Natural killer cell treated with Interleukin-12 subunit alpha and Interleukin-12 subunit beta and Interleukin-15 and Interleukin-18, amount 100 ng/mL, for 72 hours (primary cell): ENCODE results near the gene RBP3. TPM values are rescaled to one million over a fixed set of nuclear protein-coding genes. Genes with fewer than 3 reads are reported as not detected.

Experiments used
- ATAC-seq, 2 donors: fragments of 150-1000 bp; cut with Tn5 transposase in 1 of 2; sonication (Bioruptor Pico), chemical (Tn5 transposase) in 1 of 2; 2 replicates each; pipeline ENCODE4 v1.10.0; 2021
- DNase-seq: peaks from one replicate; pipeline ENCODE4 v3.0.0; 2022; ENCODE audit warnings: low spot score
- H3K27ac Mint-ChIP-seq, 2 donors: 1 replicate in 1 of 2; 2 replicates in 1 of 2; pipeline ENCODE4 v1.8.0; 2022; ENCODE audit warnings: mixed read lengths in 2 of 2, mild to moderate bottlenecking in 1 of 2, moderate library complexity in 1 of 2
- H3K27me3 Mint-ChIP-seq, 2 donors: 1 replicate in 1 of 2; 2 replicates in 1 of 2; pipeline ENCODE4 v1.8.0; 2022; ENCODE audit warnings: mixed read lengths in 2 of 2
- H3K36me3 Mint-ChIP-seq: one replicate; pipeline ENCODE4 v1.8.0; 2022; ENCODE audit warnings: mixed read lengths
- H3K4me1 Mint-ChIP-seq, 2 donors: 1 replicate in 1 of 2; 2 replicates in 1 of 2; pipeline ENCODE4 v1.8.0; 2022; ENCODE audit warnings: low read depth in 2 of 2, mixed read lengths in 2 of 2, mild to moderate bottlenecking in 1 of 2
- H3K4me3 Mint-ChIP-seq: one replicate; pipeline ENCODE4 v1.8.0; 2022; ENCODE audit warnings: mixed read lengths
- H3K9me3 Mint-ChIP-seq: 2 replicates; pipeline ENCODE4 v1.8.0; 2022; ENCODE audit warnings: mixed read lengths
- total RNA-seq, 2 donors: library from RNA; stranded (reverse); gene quantifications; one replicate each; pipeline ENCODE4 v1.2.3, GENCODE V29; 2022

The RBP3 gene
- total RNA-seq, 2 donors from 2014 or later: not detected

GRCh38 chr10:47350671-47351640 lies 2.8 kb downstream of the RBP3 start:
- DNase-seq (peak; percentile 51), ATAC-seq (no peak)
- H3K27me3 Mint-ChIP-seq: peaks cover 0 to under 1% of the 10 kb centered on the region in 2 donors
- no peak overlapping the region for H3K4me3 Mint-ChIP-seq
- no peaks in the 10 kb centered on the region for H3K4me1 Mint-ChIP-seq
- H3K9me3 Mint-ChIP-seq: no peaks in the 10 kb centered on the region
- no peak overlapping the region for H3K27ac Mint-ChIP-seq
- no peaks in the 10 kb centered on the region for H3K36me3 Mint-ChIP-seq

GRCh38 chr10:47351899-47352815 lies 4.0 kb downstream of the RBP3 start:
- Mint-ChIP-seq H3K36me3 (no peaks in the 10 kb centered on the region), H3K4me1 (no peaks in the 10 kb centered on the region), H3K27ac (no peak overlapping the region), H3K27me3 (no peaks in the 10 kb centered on the region), H3K4me3 (no peak overlapping the region), H3K9me3 (no peaks in the 10 kb centered on the region)
- no peak for ATAC-seq
- DNase-seq: peak; percentile 39

- ATAC-seq: no peak
- no peaks in the 10 kb centered on the region for H3K27me3 Mint-ChIP-seq
- H3K4me3 Mint-ChIP-seq: no peak overlapping the region
- no peaks in the 10 kb centered on the region for H3K4me1 Mint-ChIP-seq
- DNase-seq: peak; percentile 57
- no peak overlapping the region for H3K27ac Mint-ChIP-seq
- H3K36me3 Mint-ChIP-seq: no peaks in the 10 kb centered on the region
- H3K9me3 Mint-ChIP-seq: no peaks in the 10 kb centered on the region
Observed at GRCh38 chr10:47353351-47353750, 5.2 kb downstream of the RBP3 start.

- no peak for ATAC-seq
- no peaks in the 10 kb centered on the region for H3K4me1 Mint-ChIP-seq
- no peak overlapping the region for H3K27ac Mint-ChIP-seq
- H3K9me3 Mint-ChIP-seq: no peaks in the 10 kb centered on the region
- H3K27me3 Mint-ChIP-seq: no peaks in the 10 kb centered on the region
- no peak overlapping the region for H3K4me3 Mint-ChIP-seq
- H3K36me3 Mint-ChIP-seq: no peaks in the 10 kb centered on the region
- DNase-seq: no peak
Observed at GRCh38 chr10:47354165-47354564, 6.0 kb downstream of the RBP3 start.

GRCh38 chr10:47354900-47355299 lies 6.7 kb downstream of the RBP3 start:
- ATAC-seq (no peak), DNase-seq (peak; percentile 5)
- Mint-ChIP-seq H3K36me3 (no peaks in the 10 kb centered on the region), H3K27me3 (no peaks in the 10 kb centered on the region), H3K4me3 (no peak overlapping the region), H3K9me3 (no peaks in the 10 kb centered on the region), H3K27ac (no peak overlapping the region), H3K4me1 (no peaks in the 10 kb centered on the region)

- Mint-ChIP-seq H3K4me1 (no peaks in the 10 kb centered on the region), H3K27ac (no peak overlapping the region), H3K9me3 (no peaks in the 10 kb centered on the region), H3K36me3 (no peaks in the 10 kb centered on the region), H3K4me3 (no peak overlapping the region), H3K27me3 (no peaks in the 10 kb centered on the region)
- ATAC-seq (no peak), DNase-seq (no peak)
Observed at GRCh38 chr10:47356708-47357107, 8.5 kb downstream of the RBP3 start.

- no peaks in the 10 kb centered on the region for H3K4me1 Mint-ChIP-seq
- H3K27me3 Mint-ChIP-seq: no peaks in the 10 kb centered on the region
- H3K36me3 Mint-ChIP-seq: no peaks in the 10 kb centered on the region
- DNase-seq (peak; percentile 56), ATAC-seq (peak in 1 of 2 donors; percentile 17)
- no peaks in the 10 kb centered on the region for H3K9me3 Mint-ChIP-seq
- H3K27ac Mint-ChIP-seq: no peak overlapping the region
- no peak overlapping the region for H3K4me3 Mint-ChIP-seq
Observed at GRCh38 chr10:47357131-47357582, 9.0 kb downstream of the RBP3 start.

- peak; percentile 32 for DNase-seq
- H3K36me3 Mint-ChIP-seq: no peaks in the 10 kb centered on the region
- H3K4me3 Mint-ChIP-seq: no peak overlapping the region
Observed at GRCh38 chr10:47357911-47358310, 9.7 kb downstream of the RBP3 start.

GRCh38 chr10:47358457-47358856 lies 10.3 kb downstream of the RBP3 start:
- H3K4me1 Mint-ChIP-seq: no peaks in the 10 kb centered on the region
- no peak overlapping the region for H3K4me3 Mint-ChIP-seq
- H3K27me3 Mint-ChIP-seq: no peaks in the 10 kb centered on the region
- ATAC-seq (no peak), DNase-seq (peak; percentile 6)
- H3K9me3 Mint-ChIP-seq: no peaks in the 10 kb centered on the region
- H3K36me3 Mint-ChIP-seq: no peaks in the 10 kb centered on the region
- H3K27ac Mint-ChIP-seq: no peak overlapping the region

More at GRCh38 chr10:47357911-47358310, 9.7 kb downstream of the RBP3 start:
- Mint-ChIP-seq H3K9me3 (no peaks in the 10 kb centered on the region), H3K4me1 (no peaks in the 10 kb centered on the region), H3K27me3 (no peaks in the 10 kb centered on the region), H3K27ac (no peak overlapping the region)
- no peak for ATAC-seq

GRCh38 chr10:47359101-47359500 lies 10.9 kb downstream of the RBP3 start:
- ATAC-seq: peak in 1 of 2 donors; percentile 25
- H3K27me3 Mint-ChIP-seq: no peaks in the 10 kb centered on the region
- no peaks in the 10 kb centered on the region for H3K9me3 Mint-ChIP-seq
- H3K4me3 Mint-ChIP-seq: no peak overlapping the region
- no peaks in the 10 kb centered on the region for H3K36me3 Mint-ChIP-seq
- no peak overlapping the region for H3K27ac Mint-ChIP-seq
- no peaks in the 10 kb centered on the region for H3K4me1 Mint-ChIP-seq
- peak; percentile 15 for DNase-seq

GRCh38 chr10:47359626-47360418 lies 11.7 kb downstream of the RBP3 start:
- no peaks in the 10 kb centered on the region for H3K27me3 Mint-ChIP-seq
- no peaks in the 10 kb centered on the region for H3K9me3 Mint-ChIP-seq
- ATAC-seq (no peak), DNase-seq (peak; percentile 58)
- no peaks in the 10 kb centered on the region for H3K4me1 Mint-ChIP-seq
- no peak overlapping the region for H3K27ac Mint-ChIP-seq
- H3K4me3 Mint-ChIP-seq: no peak overlapping the region
- H3K36me3 Mint-ChIP-seq: no peaks in the 10 kb centered on the region

GRCh38 chr10:47360419-47361040 lies 12.4 kb downstream of the RBP3 start:
- ATAC-seq (no peak), DNase-seq (peak; percentile 13)
- Mint-ChIP-seq H3K9me3 (no peaks in the 10 kb centered on the region), H3K4me3 (no peak overlapping the region), H3K27me3 (no peaks in the 10 kb centered on the region), H3K4me1 (no peaks in the 10 kb centered on the region), H3K27ac (no peak overlapping the region), H3K36me3 (no peaks in the 10 kb centered on the region)

- no peak for ATAC-seq
- peaks cover 2 to 6% of the 10 kb centered on the region in 2 donors for H3K27me3 Mint-ChIP-seq
- no peak overlapping the region for H3K4me3 Mint-ChIP-seq
- no peaks in the 10 kb centered on the region for H3K36me3 Mint-ChIP-seq
- no peaks in the 10 kb centered on the region for H3K9me3 Mint-ChIP-seq
- H3K27ac Mint-ChIP-seq: no peak overlapping the region
- H3K4me1 Mint-ChIP-seq: no peaks in the 10 kb centered on the region
- DNase-seq: peak; percentile 53
Observed at GRCh38 chr10:47361293-47361692, 13.1 kb downstream of the RBP3 start.
